ENCODE data around the gene PHKB. TPM values are rescaled to one million over a fixed set of nuclear protein-coding genes. Genes with fewer than 3 reads are reported as not detected.
"Not testable (repeated sequence)": the region's sequence is repeated elsewhere in the genome, so short reads cannot be mapped to it uniquely, and the experiment has no call there.

PHKB gene
- total RNA-seq, 2 donors from 2014 or later: 32.7 to 46.7 TPM

DNA sequence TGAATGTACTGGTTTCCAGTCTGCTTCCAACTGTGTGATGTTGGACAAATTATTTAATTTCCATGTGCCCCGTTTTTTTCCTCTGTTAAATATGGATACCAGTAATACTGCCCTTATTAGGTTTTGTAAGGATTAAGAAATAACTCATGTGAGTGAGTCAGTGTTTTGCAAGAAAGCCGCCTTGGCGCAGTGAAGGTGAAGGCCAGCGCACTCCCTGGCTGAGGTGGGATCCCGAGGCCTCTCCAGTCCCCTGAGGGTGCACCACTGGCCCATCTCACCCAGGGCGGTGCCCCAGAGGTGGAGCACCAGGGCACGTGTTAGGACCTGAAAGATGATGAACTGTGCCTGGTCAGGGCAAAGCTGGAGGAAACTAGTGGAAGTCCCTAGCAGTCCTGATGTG lies 43.5 kb downstream of the PHKB start:
- no peak for ATAC-seq
- Mint-ChIP-seq H3K4me1 (ENCODE audit: low read depth in 2 of 2) (no peaks in the 10 kb centered on the region), H3K27ac (no peak overlapping the region), H3K27me3 (no peaks in the 10 kb centered on the region), H3K4me3 (no peak overlapping the region), H3K9me3 (no peaks in the 10 kb centered on the region), H3K36me3 (peaks cover 4% of the 10 kb centered on the region)
- no peak for DNase-seq (ENCODE audit: low spot score)

GRCh38 chr16:47506800-47507199 lies 45.7 kb downstream of the PHKB start:
- Mint-ChIP-seq H3K4me3 (no peak overlapping the region), H3K27me3 (no peaks in the 10 kb centered on the region), H3K27ac (no peak overlapping the region), H3K36me3 (no peaks in the 10 kb centered on the region), H3K9me3 (no peaks in the 10 kb centered on the region), H3K4me1 (ENCODE audit: low read depth in 2 of 2) (no peaks in the 10 kb centered on the region)
- no peak for ATAC-seq
- DNase-seq (ENCODE audit: low spot score): no peak

DNA sequence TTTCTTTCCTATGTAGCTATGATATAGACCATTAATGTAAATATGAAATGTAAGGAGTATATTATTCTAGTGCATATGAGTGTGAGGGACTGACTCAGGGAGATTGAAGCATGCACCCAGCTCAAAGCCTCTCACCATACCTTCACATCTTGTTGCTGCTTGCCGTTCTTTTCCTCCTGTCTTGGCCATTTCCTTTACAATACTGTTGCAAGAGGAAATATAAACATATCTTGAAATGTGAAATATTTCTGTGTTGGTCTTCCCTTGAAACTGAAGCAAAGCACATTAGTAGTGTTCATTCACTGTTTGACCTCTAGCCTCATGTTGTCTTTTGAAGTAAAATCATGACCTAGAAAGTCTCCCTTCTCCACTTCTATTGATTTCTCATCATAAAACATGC lies 46.6 kb downstream of the PHKB start:
- Mint-ChIP-seq H3K27me3 (no peaks in the 10 kb centered on the region), H3K9me3 (no peaks in the 10 kb centered on the region), H3K36me3 (no peaks in the 10 kb centered on the region), H3K4me3 (no peak overlapping the region), H3K27ac (no peak overlapping the region), H3K4me1 (ENCODE audit: low read depth in 2 of 2) (no peaks in the 10 kb centered on the region)
- ATAC-seq (no peak), DNase-seq (ENCODE audit: low spot score) (no peak)

GRCh38 chr16:47511882-47512281 lies 50.8 kb downstream of the PHKB start:
- Mint-ChIP-seq H3K27me3 (no peaks in the 10 kb centered on the region), H3K27ac (no peak overlapping the region), H3K36me3 (no peaks in the 10 kb centered on the region), H3K4me1 (ENCODE audit: low read depth in 2 of 2) (no peaks in the 10 kb centered on the region), H3K9me3 (no peaks in the 10 kb centered on the region), H3K4me3 (no peak overlapping the region)
- DNase-seq (ENCODE audit: low spot score) (no peak), ATAC-seq (no peak)

- ATAC-seq (no peak), DNase-seq (ENCODE audit: low spot score) (no peak)
- Mint-ChIP-seq H3K4me3 (no peak overlapping the region), H3K4me1 (ENCODE audit: low read depth in 2 of 2) (peaks cover 12% of the 10 kb centered on the region in 2 donors), H3K27me3 (no peaks in the 10 kb centered on the region), H3K36me3 (peaks cover 15% of the 10 kb centered on the region), H3K27ac (no peak overlapping the region), H3K9me3 (no peaks in the 10 kb centered on the region)
Measured at GRCh38 chr16:47519037-47519436, 57.9 kb downstream of the PHKB start.

DNA sequence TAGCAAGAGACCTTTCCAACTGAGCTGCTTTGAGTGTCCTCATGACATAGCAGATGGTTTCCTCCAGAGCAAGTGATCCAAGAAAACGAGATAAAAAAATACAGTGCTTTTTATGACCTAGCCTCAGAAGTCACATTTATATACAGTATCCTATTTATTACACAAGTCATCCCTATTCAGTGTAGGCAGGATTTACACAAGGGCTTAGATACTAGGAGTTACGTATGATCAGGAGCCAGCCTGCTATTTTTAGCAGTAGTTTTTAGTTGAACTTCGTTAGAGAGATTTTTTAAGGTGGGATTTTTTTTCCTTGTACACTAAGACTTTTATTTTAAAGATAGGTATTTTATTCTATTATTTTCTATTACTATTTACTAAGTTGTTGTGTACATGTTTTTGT lies 58.4 kb downstream of the PHKB start:
- Mint-ChIP-seq H3K9me3 (no peaks in the 10 kb centered on the region), H3K4me1 (ENCODE audit: low read depth in 2 of 2) (peaks cover 12 to 15% of the 10 kb centered on the region in 2 donors), H3K27ac (no peak overlapping the region), H3K4me3 (no peak overlapping the region), H3K27me3 (no peaks in the 10 kb centered on the region), H3K36me3 (peaks cover 15% of the 10 kb centered on the region)
- no peak for ATAC-seq
- no peak for DNase-seq (ENCODE audit: low spot score)

- ATAC-seq: no peak
- no peak overlapping the region for H3K4me3 Mint-ChIP-seq
- DNase-seq (ENCODE audit: low spot score): no peak
- H3K27ac Mint-ChIP-seq: no peak overlapping the region
- H3K36me3 Mint-ChIP-seq: peaks cover 15% of the 10 kb centered on the region
- H3K9me3 Mint-ChIP-seq: no peaks in the 10 kb centered on the region
- no peaks in the 10 kb centered on the region for H3K27me3 Mint-ChIP-seq
- H3K4me1 Mint-ChIP-seq (ENCODE audit: low read depth in 2 of 2): peaks cover 12 to 15% of the 10 kb centered on the region in 2 donors
Measured at GRCh38 chr16:47519996-47520679, 59.0 kb downstream of the PHKB start.

DNA sequence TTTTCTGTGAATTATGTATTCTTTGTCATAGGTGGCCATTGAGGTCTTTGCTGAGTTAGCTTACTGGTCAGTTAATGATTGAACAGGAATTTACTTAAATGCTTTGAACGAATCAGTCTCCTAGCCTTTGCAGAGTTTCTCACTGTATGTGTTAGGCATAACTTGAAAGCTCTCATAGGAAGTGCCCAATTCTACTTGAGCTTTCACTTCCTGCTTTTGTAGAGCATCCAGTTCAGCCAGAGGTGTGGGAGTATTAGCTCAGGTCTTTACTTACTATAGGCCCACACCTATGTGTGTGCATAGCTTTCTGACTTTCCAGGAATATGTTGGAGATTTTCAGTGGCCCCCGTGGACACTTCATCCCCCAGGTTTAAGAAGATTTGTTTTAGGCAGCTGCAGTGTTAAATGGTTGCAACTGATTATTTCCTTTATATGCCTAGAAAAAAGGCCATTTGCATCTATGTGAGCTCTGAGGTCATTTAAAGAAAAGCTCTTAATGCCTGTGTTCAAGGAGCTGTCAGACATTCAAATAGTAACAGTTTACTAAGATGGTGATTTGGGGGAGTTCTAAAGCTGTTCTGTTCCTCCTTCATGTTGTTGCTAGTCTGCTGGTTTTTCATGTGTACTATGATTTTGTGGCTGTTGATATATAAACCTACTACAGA lies 62.3 kb downstream of the PHKB start:
- H3K27me3 Mint-ChIP-seq: no peaks in the 10 kb centered on the region
- peaks cover 10% of the 10 kb centered on the region for H3K36me3 Mint-ChIP-seq
- no peaks in the 10 kb centered on the region for H3K9me3 Mint-ChIP-seq
- H3K27ac Mint-ChIP-seq: peak overlapping the region in 1 of 2 donors; percentile 48
- no peak for ATAC-seq
- H3K4me1 Mint-ChIP-seq (ENCODE audit: low read depth in 2 of 2): peaks cover 12 to 15% of the 10 kb centered on the region in 2 donors
- DNase-seq (ENCODE audit: low spot score): no peak
- no peak overlapping the region for H3K4me3 Mint-ChIP-seq

DNA sequence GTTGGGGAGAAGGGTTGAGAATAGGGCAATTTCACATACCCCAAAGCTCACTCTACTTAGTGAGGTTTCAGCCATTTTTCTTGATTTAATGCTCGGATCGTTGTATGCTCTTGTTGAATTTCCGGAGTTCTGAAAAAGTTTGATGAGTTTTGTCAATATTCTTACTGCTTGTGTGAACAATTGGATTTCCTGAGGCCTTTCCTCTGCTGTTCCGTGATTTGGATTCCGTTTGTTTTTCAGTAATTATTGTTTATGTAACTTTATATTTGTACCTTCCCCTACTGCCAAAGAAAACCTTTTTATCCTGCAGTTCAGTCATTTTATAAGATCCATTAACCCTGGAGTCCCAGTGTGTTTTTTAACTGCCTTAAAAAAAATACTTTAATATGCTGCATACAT lies 62.9 kb downstream of the PHKB start:
- H3K4me3 Mint-ChIP-seq: no peak overlapping the region
- ATAC-seq (no peak), DNase-seq (ENCODE audit: low spot score) (no peak)
- H3K36me3 Mint-ChIP-seq: peaks cover 10% of the 10 kb centered on the region
- H3K4me1 Mint-ChIP-seq (ENCODE audit: low read depth in 2 of 2): peaks cover 12 to 15% of the 10 kb centered on the region in 2 donors
- no peaks in the 10 kb centered on the region for H3K9me3 Mint-ChIP-seq
- no peak overlapping the region for H3K27ac Mint-ChIP-seq
- H3K27me3 Mint-ChIP-seq: no peaks in the 10 kb centered on the region

- Mint-ChIP-seq H3K4me3 (no peak overlapping the region), H3K36me3 (no peaks in the 10 kb centered on the region), H3K27me3 (no peaks in the 10 kb centered on the region), H3K27ac (no peak overlapping the region), H3K9me3 (no peaks in the 10 kb centered on the region), H3K4me1 (ENCODE audit: low read depth in 2 of 2) (peaks cover 7 to 9% of the 10 kb centered on the region in 2 donors)
- ATAC-seq: no peak
- DNase-seq (ENCODE audit: low spot score): no peak
Measured at GRCh38 chr16:47528431-47528830, 67.3 kb downstream of the PHKB start.

GRCh38 chr16:47533744-47534292 lies 72.7 kb downstream of the PHKB start:
- Mint-ChIP-seq H3K27ac (no peak overlapping the region), H3K4me3 (no peak overlapping the region), H3K9me3 (no peaks in the 10 kb centered on the region), H3K4me1 (ENCODE audit: low read depth in 2 of 2) (no peaks in the 10 kb centered on the region), H3K36me3 (peaks cover 8% of the 10 kb centered on the region), H3K27me3 (no peaks in the 10 kb centered on the region)
- ATAC-seq: peak in 1 of 2 donors; percentile 20
- no peak for DNase-seq (ENCODE audit: low spot score)

- no peak for ATAC-seq
Measured at GRCh38 chr16:47538472-47538871, 77.3 kb downstream of the PHKB start.

DNA sequence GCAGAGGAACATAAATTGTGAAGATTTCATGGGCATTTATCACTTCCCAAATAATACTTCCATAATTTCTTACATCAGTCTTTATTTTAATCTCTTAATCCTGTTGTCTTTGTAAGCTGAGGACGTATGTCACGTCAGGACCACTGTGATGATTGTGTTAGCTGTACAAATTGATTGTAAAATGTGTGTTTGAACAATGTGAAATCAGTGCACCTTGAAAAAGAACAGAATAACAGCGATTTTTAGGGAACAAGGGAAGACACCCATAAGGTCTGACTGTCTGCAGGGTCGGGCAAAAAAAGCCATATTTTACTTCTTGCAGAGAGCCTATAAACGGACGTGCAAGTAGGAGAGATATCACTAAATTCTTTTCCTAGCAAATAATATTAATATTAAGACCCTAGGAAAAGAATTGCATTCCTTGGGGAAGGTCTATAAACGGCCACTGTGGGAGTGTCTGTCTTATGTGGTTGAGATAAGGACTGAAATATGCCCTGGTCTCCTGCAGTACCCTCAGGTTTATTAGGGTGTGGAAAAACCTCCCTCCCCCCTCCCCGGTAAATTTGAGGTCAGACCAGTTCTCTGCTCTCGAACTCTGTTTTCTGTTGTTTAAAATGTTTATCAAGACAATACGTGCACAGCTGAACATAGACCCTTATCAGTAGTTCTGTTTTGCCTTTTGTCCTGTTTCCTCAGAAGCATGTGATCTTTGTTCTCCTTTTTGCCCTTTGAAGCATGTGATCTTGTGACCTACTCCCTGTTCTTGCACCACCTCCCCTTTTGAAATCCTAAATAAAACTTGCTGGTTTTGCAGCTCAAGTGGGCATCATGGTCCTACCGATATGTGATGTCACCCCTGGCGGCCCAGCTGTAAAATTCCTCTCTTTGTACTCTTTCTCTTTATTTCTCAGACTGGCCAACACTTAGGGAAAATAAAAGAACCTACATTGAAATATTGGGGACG lies 78.9 kb downstream of the PHKB start:
- ATAC-seq; DNase-seq (ENCODE audit: low spot score); H3K27me3 Mint-ChIP-seq; H3K27ac Mint-ChIP-seq; H3K4me3 Mint-ChIP-seq: not testable (repeated sequence)
- Mint-ChIP-seq H3K4me1 (ENCODE audit: low read depth in 2 of 2) (peaks cover 9 to 13% of the 10 kb centered on the region in 2 donors), H3K36me3 (peaks cover 49% of the 10 kb centered on the region), H3K9me3 (peaks cover 12% of the 10 kb centered on the region)

More at GRCh38 chr16:47538472-47538871, 77.3 kb downstream of the PHKB start:
- Mint-ChIP-seq H3K27me3 (no peaks in the 10 kb centered on the region), H3K27ac (no peak overlapping the region), H3K4me3 (no peak overlapping the region), H3K36me3 (peaks cover 36% of the 10 kb centered on the region), H3K4me1 (ENCODE audit: low read depth in 2 of 2) (no peaks in the 10 kb centered on the region), H3K9me3 (peaks cover 4% of the 10 kb centered on the region)
- DNase-seq (ENCODE audit: low spot score): no peak

Data from natural killer cell treated with Interleukin-12 subunit alpha and Interleukin-12 subunit beta and Interleukin-15 and Interleukin-18, amount 100 ng/mL, for 72 hours (primary cell).